ENCODE data around the gene ELOVL4. TPM values are rescaled to one million over a fixed set of nuclear protein-coding genes. Genes with fewer than 3 reads are reported as not detected.

ELOVL4 gene
- total RNA-seq, 2 experiments from 2014 or later: 0.55 to 0.74 TPM

DNA sequence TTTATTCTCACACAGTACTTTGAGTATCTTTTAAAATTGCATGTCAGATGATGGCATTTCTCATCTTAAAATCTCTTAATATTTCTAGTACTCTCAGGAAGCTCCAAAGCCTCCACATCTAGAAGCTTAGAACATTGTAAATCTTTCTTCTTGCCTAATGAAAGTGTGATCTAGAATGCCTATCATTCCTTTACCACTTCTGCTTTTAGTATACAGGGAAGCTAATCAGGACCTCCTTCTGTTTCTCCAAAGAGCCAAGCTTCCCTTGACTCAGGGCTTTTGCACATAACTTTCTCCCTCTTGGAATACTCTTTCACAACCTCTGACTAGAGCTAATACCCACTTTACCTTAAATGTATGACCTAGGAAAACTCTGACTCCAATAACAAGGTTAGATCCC lies 7.5 kb upstream of the ELOVL4 start:
- Mint-ChIP-seq H3K27me3 (ENCODE audit: low read depth) (peaks cover 19% of the 10 kb centered on the region), H3K36me3 (ENCODE audit: low read depth) (peaks cover 2% of the 10 kb centered on the region), H3K4me3 (no peak overlapping the region), H3K9me3 (ENCODE audit: insufficient read depth) (no peaks in the 10 kb centered on the region), H3K4me1 (ENCODE audit: low read depth) (no peaks in the 10 kb centered on the region), H3K27ac (no peak overlapping the region)
- DNase-seq (no peak), ATAC-seq (no peak)
- ChIA-PET CTCF (interaction anchor here (1.0 to 1.4 kb wide), 2 partner anchors 9 to 49 kb away, joined by 6 to 8 read pairs; no protein-coding TSS in a partner anchor), POLR2A (no interaction called here)

DNA sequence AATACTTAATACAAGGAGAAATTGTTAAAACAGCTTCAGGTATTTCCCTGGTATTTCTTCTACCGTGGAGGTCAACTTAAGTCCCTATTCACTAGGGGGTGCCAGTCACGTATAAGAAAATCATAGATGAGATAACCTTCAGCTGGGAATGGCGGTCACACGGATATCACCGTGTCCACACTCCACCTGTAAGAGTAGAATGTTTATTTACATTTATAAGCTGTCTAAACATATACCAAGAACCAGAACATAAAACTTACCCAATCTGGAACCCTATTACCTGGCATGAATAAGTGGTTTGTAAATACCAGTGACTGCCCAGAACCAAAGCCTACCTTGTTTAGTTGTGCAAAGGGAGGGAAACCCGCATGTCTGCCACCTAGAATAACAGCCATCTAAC lies 1.9 kb upstream of the ELOVL4 start:
- Mint-ChIP-seq H3K4me1 (ENCODE audit: low read depth) (peaks cover 22% of the 10 kb centered on the region), H3K36me3 (ENCODE audit: low read depth) (no peaks in the 10 kb centered on the region), H3K27me3 (ENCODE audit: low read depth) (peaks cover 26% of the 10 kb centered on the region), H3K27ac (no peak overlapping the region), H3K4me3 (no peak overlapping the region), H3K9me3 (ENCODE audit: insufficient read depth) (no peaks in the 10 kb centered on the region)
- peak; percentile 42 for ATAC-seq
- POLR2A ChIA-PET: interaction anchor here (3.0 kb wide), 1 partner anchor 55 kb away, joined by 14 read pairs; the partner anchor contains the start of gene TTK
- CTCF ChIA-PET: interaction anchor here (0.6 to 2.5 kb wide), 42 partner anchors 9 to 277 kb away, joined by 3 to 108 read pairs (median 5); partner anchors contain the start of genes BCKDHB and TTK
- DNase-seq: peak; percentile 83

DNA sequence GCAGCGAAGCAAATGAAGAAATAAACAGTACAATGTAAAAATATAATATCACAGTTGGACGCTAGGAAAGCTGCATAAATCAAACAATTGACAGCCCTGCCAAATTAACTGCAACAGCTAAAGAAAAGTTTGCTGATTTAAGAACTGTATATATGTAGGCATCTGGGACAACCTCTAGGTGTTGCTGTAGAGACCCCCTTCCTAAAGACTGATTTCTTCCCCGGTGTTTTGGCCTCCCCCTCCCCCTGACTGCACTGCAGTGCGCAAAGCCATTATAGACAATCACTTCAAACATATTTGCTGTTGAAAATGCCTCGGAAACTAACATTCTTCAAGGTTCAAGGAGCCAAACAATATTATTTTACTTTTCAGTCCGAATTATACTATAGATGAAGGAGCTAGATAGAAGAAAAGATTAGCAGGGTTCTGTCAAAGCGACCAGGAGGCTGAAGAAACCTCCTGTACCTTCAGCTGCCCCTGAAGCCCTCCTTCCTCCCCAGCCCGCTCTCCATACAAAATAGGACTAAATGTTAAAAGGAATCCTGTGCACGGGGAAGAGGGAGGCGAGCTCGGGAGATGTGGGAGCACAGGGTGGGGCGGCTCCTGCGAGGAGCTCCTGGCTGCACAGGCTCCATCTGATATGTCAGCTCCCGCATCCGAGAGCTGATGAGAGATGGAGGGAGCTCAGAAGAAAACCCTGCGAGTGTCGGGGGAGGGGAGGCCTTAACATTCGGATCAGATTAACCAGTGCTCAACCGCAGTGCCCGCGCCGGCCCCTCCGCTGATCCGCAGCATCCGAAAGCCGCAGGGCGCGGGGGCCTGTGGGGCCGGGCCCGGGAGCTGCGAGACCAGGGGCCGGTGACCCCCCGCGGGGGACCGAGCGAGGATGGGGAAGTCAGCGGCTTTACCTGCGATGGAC lies 822 bp downstream of the ELOVL4 start:
- H3K4me3 Mint-ChIP-seq: peak overlapping the region; percentile 81
- ATAC-seq (peak; percentile 43), DNase-seq (peak; percentile 32)
- no peaks in the 10 kb centered on the region for H3K36me3 Mint-ChIP-seq (ENCODE audit: low read depth)
- H3K27me3 Mint-ChIP-seq (ENCODE audit: low read depth): peaks cover 29% of the 10 kb centered on the region
- peaks cover 22% of the 10 kb centered on the region for H3K4me1 Mint-ChIP-seq (ENCODE audit: low read depth)
- H3K9me3 Mint-ChIP-seq (ENCODE audit: insufficient read depth): no peaks in the 10 kb centered on the region
- CTCF ChIA-PET: interaction anchor here (0.6 to 2.8 kb wide), 28 partner anchors 8 to 217 kb away, joined by 3 to 20 read pairs (median 4); partner anchors contain the start of genes BCKDHB and TTK
- POLR2A ChIA-PET: interaction anchor here (1.6 kb wide), 1 partner anchor 58 kb away, joined by 7 read pairs; the partner anchor contains the start of gene TTK
- H3K27ac Mint-ChIP-seq: no peak overlapping the region

DNA sequence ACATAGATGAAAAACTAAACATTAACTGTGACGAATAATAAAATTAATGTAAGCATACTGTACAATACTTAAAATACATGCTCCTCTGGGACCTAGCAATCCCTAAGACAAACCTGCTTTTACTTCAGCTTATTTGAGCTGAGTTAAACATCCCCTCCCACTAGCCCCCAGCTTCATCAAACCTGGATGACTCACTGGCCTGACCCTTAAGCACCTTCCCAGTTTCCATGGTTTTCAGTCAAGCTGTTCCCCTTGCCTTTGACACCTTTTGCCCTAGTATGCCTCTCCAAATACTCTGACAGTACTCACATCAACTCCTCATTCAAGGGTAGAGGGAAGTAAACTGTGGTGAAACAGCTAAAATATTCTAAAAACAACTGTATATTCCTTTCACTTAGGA lies 4.2 kb downstream of the ELOVL4 start:
- Mint-ChIP-seq H3K4me3 (no peak overlapping the region), H3K27ac (no peak overlapping the region), H3K4me1 (ENCODE audit: low read depth) (peaks cover 15% of the 10 kb centered on the region), H3K27me3 (ENCODE audit: low read depth) (peaks cover 26% of the 10 kb centered on the region), H3K36me3 (ENCODE audit: low read depth) (no peaks in the 10 kb centered on the region), H3K9me3 (ENCODE audit: insufficient read depth) (no peaks in the 10 kb centered on the region)
- ChIA-PET POLR2A (no interaction called here), CTCF (no interaction called here)
- ATAC-seq (no peak), DNase-seq (no peak)

DNA sequence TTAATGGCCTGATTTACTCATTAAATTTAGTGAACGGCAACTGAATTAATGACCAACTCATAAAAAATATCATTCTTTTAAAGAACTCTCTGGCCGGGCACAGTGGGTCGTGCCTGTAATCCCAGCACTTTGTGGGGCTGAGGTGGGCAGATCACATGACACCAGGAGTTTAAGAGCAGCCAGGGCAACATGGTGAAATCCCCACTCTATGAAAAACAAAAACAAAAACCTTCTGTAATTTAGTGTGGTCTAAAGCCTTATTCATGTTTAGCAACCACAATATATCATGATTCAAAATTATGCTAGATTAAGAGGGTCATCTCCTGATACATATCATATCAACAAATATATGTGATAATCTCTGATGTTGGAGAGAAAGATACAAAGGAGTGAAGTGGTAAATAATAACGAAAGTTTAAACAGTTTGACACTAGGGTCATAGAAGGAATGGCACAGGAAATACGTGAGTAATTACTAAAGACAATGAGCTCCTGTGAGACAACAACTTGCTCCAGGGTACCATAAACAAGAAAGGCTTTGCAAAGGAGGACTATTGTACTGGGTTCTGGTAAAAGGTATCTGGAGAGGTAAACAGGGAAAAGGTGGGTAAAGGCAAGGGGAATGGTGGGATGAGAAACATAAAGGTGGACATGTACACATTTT lies 5.7 kb downstream of the ELOVL4 start:
- Mint-ChIP-seq H3K4me3 (no peak overlapping the region), H3K27ac (no peak overlapping the region), H3K27me3 (ENCODE audit: low read depth) (peaks cover 19% of the 10 kb centered on the region), H3K36me3 (ENCODE audit: low read depth) (no peaks in the 10 kb centered on the region), H3K9me3 (ENCODE audit: insufficient read depth) (no peaks in the 10 kb centered on the region), H3K4me1 (ENCODE audit: low read depth) (peaks cover 8% of the 10 kb centered on the region)
- DNase-seq: no peak
- ChIA-PET POLR2A (no interaction called here), CTCF (interaction anchor here (0.6 to 1.1 kb wide), 3 partner anchors 28 to 163 kb away, joined by 3 read pairs; partner anchors contain the start of gene TTK)
- ATAC-seq: no peak

DNA sequence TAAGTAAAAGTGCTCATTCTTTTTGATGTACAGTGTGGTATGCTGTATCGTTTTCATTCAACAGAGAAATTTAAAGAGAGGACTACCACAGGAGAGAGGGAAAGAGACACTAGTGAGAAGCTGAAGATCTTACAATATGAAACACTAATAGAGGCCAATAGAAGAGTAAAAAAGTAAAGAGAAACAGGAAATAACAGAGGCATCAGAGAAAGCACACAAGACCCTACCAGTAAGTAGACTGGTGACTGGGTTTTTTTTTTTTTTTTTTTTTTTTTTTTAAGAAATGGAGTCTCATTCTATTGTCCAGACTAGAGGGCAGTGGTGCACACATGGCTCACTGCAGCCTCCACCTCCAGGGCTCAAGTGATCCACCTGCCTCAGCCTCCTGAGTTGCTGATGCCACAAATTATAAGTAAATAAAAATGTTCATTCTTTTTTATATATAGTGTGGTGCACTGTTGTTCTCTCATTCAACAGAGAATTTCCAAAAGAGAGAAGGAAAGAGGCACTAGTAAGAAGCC lies 18.8 kb downstream of the ELOVL4 start:
- no peak overlapping the region for H3K4me3 Mint-ChIP-seq
- no peak for DNase-seq
- no peak for ATAC-seq
- ChIA-PET POLR2A (no interaction called here), CTCF (no interaction called here)
- H3K9me3 Mint-ChIP-seq (ENCODE audit: insufficient read depth): no peaks in the 10 kb centered on the region
- no peaks in the 10 kb centered on the region for H3K27me3 Mint-ChIP-seq (ENCODE audit: low read depth)
- no peaks in the 10 kb centered on the region for H3K36me3 Mint-ChIP-seq (ENCODE audit: low read depth)
- H3K4me1 Mint-ChIP-seq (ENCODE audit: low read depth): peaks cover 7% of the 10 kb centered on the region
- no peak overlapping the region for H3K27ac Mint-ChIP-seq

DNA sequence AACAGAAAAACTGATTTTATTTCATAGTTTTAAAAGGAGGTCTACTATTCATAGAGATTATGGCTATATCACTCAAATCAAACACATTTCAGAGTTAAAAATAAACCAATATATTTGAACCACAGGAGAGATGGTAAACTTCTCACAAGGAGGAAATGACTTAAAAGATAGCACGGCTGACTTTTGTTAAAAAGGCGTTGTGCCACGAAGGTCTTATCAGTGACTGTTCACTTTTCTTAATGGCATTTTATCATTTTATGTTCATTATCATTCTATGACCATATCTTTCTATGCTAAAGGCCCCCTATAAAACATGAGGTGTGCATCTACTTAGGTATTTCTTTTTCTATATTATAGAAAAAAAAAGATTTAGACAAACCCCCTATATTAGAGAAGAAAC lies 19.6 kb downstream of the ELOVL4 start:
- H3K27me3 Mint-ChIP-seq (ENCODE audit: low read depth): no peaks in the 10 kb centered on the region
- ATAC-seq (no peak), DNase-seq (no peak)
- peaks cover 7% of the 10 kb centered on the region for H3K4me1 Mint-ChIP-seq (ENCODE audit: low read depth)
- no peaks in the 10 kb centered on the region for H3K9me3 Mint-ChIP-seq (ENCODE audit: insufficient read depth)
- ChIA-PET CTCF (no interaction called here), POLR2A (no interaction called here)
- H3K36me3 Mint-ChIP-seq (ENCODE audit: low read depth): no peaks in the 10 kb centered on the region
- H3K4me3 Mint-ChIP-seq: no peak overlapping the region
- H3K27ac Mint-ChIP-seq: no peak overlapping the region

DNA sequence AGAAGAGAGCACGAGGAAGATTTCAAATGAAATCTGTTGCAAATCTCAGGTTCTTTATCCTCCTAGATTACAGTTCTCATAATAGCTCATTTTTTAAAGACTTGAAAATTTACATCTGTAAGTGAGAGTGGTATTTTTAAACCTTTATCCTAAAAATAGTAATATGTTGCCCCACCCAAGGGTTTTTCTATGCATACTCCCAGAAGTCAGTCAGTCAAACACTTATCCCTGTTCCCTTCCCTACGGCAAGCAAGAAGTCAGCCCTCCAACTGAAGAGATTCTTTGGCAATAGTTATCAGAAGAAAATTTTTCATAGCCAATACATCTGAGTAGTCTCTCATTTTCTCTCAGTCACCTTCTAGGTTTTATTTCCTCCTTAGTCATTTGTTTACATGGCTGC lies 24.1 kb downstream of the ELOVL4 start:
- no peaks in the 10 kb centered on the region for H3K9me3 Mint-ChIP-seq (ENCODE audit: insufficient read depth)
- no peak overlapping the region for H3K4me3 Mint-ChIP-seq
- no peak overlapping the region for H3K27ac Mint-ChIP-seq
- ATAC-seq: no peak
- no peaks in the 10 kb centered on the region for H3K27me3 Mint-ChIP-seq (ENCODE audit: low read depth)
- DNase-seq: no peak
- H3K4me1 Mint-ChIP-seq (ENCODE audit: low read depth): peaks cover 3% of the 10 kb centered on the region
- ChIA-PET POLR2A (no interaction called here), CTCF (no interaction called here)
- H3K36me3 Mint-ChIP-seq (ENCODE audit: low read depth): no peaks in the 10 kb centered on the region

DNA sequence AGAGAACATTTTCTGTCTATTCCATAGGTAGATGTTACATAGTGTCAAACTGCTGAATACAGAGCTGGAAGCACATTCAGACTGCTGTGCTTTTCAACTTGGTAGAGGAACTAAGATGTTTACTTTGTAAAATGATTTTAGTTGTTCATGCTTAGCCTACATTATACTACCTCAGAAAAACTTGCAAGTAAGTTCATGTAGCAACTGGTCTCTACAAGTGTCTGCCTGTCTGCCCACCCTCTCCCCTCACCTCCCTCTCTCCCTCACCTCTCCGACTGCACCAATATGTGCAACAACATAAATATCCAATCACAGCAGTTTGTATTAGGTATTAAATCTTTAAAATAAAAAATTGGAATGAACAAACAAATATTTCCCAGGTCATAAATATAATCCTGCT lies 25.3 kb downstream of the ELOVL4 start:
- H3K4me1 Mint-ChIP-seq (ENCODE audit: low read depth): no peaks in the 10 kb centered on the region
- POLR2A ChIA-PET: no interaction called here
- H3K27me3 Mint-ChIP-seq (ENCODE audit: low read depth): no peaks in the 10 kb centered on the region
- H3K36me3 Mint-ChIP-seq (ENCODE audit: low read depth): no peaks in the 10 kb centered on the region
- ATAC-seq (no peak), DNase-seq (no peak)
- no peaks in the 10 kb centered on the region for H3K9me3 Mint-ChIP-seq (ENCODE audit: insufficient read depth)
- CTCF ChIA-PET: no interaction called here
- H3K27ac Mint-ChIP-seq: no peak overlapping the region
- no peak overlapping the region for H3K4me3 Mint-ChIP-seq

DNA sequence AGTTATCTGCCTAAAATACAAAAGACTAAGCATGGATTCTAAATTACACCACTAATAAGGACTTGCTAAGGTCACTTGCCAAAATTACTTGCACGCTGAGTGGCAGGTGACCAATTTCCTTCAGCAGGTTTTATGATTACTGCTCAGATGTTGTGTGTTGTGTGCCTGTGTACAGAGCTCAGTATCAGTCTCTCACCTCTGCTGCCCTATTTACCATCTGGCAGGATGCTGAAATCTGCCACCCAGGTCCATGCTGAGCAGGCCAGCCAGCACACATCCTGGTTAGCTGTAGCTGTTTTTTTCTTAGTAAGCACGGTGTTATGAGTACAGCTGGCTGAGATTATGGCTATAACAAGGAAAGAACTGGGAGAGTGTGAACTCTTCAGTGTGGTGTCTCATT lies 34.0 kb downstream of the ELOVL4 start:
- peak; percentile 20 for DNase-seq
- ChIA-PET POLR2A (no interaction called here), CTCF (interaction anchor here (0.6 kb wide), 1 partner anchor 29 kb away, joined by 3 read pairs; no protein-coding TSS in a partner anchor)

DNA sequence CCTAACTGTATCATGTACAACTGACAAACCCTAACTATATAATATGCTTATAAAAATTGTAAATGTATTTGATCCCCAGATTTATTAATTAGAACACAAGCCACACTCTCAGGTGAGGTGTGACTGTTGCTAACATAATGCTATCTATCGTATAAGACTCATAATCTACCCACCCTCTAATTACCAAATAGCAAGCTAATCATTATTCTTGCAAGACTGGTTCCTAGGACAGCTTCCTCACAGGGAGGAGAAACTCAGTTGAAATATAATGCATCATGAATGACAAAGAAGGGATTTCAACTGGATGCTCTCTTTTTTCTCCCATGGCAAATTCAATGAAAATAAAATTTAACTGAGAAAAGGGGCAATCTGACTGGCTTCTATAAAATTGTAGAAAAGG lies 35.4 kb downstream of the ELOVL4 start:
- Mint-ChIP-seq H3K4me1 (ENCODE audit: low read depth) (peaks cover 8% of the 10 kb centered on the region), H3K27me3 (ENCODE audit: low read depth) (peaks cover 8% of the 10 kb centered on the region), H3K9me3 (ENCODE audit: insufficient read depth) (no peaks in the 10 kb centered on the region), H3K4me3 (no peak overlapping the region), H3K36me3 (ENCODE audit: low read depth) (no peaks in the 10 kb centered on the region), H3K27ac (no peak overlapping the region)
- no peak for DNase-seq
- no peak for ATAC-seq
- ChIA-PET POLR2A (no interaction called here), CTCF (interaction anchor here (1.1 kb wide), 1 partner anchor 42 kb away, joined by 4 read pairs; no protein-coding TSS in a partner anchor)

More for the DNA sequence above, 34.0 kb downstream of the ELOVL4 start:
- H3K27ac Mint-ChIP-seq: no peak overlapping the region
- peaks cover 5% of the 10 kb centered on the region for H3K27me3 Mint-ChIP-seq (ENCODE audit: low read depth)
- peaks cover 8% of the 10 kb centered on the region for H3K4me1 Mint-ChIP-seq (ENCODE audit: low read depth)
- no peak for ATAC-seq
- no peaks in the 10 kb centered on the region for H3K9me3 Mint-ChIP-seq (ENCODE audit: insufficient read depth)
- no peak overlapping the region for H3K4me3 Mint-ChIP-seq
- no peaks in the 10 kb centered on the region for H3K36me3 Mint-ChIP-seq (ENCODE audit: low read depth)

DNA sequence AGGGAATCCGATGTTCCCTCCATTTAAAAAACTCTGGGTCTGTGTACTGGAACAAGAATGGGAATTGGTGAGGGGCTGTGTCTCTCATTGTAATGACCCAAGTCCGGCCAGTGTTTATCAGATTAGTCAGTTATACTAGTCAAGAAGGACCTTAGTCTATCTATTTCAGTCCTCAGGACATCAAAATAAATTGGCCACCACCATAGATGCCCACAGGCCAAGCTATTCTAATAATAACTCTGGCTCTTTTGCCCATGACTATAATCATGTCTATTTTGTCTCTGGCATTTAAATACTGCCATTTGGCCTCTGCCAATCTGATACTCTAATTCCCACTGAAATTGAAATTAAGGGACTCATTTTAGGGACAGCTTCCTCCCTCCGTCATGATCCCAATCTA lies 37.8 kb downstream of the ELOVL4 start:
- ChIA-PET CTCF (interaction anchor here (0.9 kb wide), 1 partner anchor 40 kb away, joined by 3 read pairs; no protein-coding TSS in a partner anchor), POLR2A (no interaction called here)
- DNase-seq: no peak
- no peaks in the 10 kb centered on the region for H3K36me3 Mint-ChIP-seq (ENCODE audit: low read depth)
- no peak for ATAC-seq
- H3K4me1 Mint-ChIP-seq (ENCODE audit: low read depth): peaks cover 8% of the 10 kb centered on the region
- no peak overlapping the region for H3K4me3 Mint-ChIP-seq
- no peaks in the 10 kb centered on the region for H3K9me3 Mint-ChIP-seq (ENCODE audit: insufficient read depth)
- no peak overlapping the region for H3K27ac Mint-ChIP-seq
- H3K27me3 Mint-ChIP-seq (ENCODE audit: low read depth): peaks cover 18% of the 10 kb centered on the region

All from activated CD8-positive, alpha-beta T cell treated with anti-CD3 and anti-CD28 coated beads, Interleukin-2, amount 10 ng/mL, durations not matched to agents 7 days and 5 days (primary cell).